ENCODE data around the gene KRTAP4-11. TPM values are rescaled to one million over a fixed set of nuclear protein-coding genes. Genes with fewer than 3 reads are reported as not detected.
"Not testable (repeated sequence)": the region's sequence is repeated elsewhere in the genome, so short reads cannot be mapped to it uniquely, and the experiment has no call there.

The KRTAP4-11 gene
- total RNA-seq, 1 donor from 2014 or later = not detected

- Histone ChIP-seq H3K27ac (ENCODE audit: low read depth, low read length) (no peak overlapping the region), H3K9me3 (ENCODE audit: control insufficient read depth in 3 of 3, low read length in 3 of 3) (no peaks in the 10 kb centered on the region), H3K4me1 (ENCODE audit: control insufficient read depth in 3 of 3, insufficient read depth in 3 of 3, low read length in 3 of 3) (no peaks in the 10 kb centered on the region), H3K27me3 (ENCODE audit: control insufficient read depth in 3 of 3, insufficient read depth in 3 of 3, low read length in 3 of 3) (peaks cover 0 to 2% (median 0%) of the 10 kb centered on the region in 3 donors), H3K9ac (ENCODE audit: low read depth in 1 of 3, low read length in 3 of 3) (no peak overlapping the region), H3K4me3 (ENCODE audit: low read length in 3 of 3) (no peak overlapping the region), H3K36me3 (ENCODE audit: control insufficient read depth in 3 of 3, insufficient read depth in 3 of 3, low read length in 3 of 3) (no peaks in the 10 kb centered on the region)
Measured at GRCh38 chr17:41126412-41126811, 8.2 kb upstream of the KRTAP4-11 start.

GRCh38 chr17:41125064-41125463 lies 6.9 kb upstream of the KRTAP4-11 start:
- H3K9me3 ChIP-seq (ENCODE audit: control insufficient read depth in 3 of 3, low read length in 3 of 3) = no peaks in the 10 kb centered on the region
- no peak overlapping the region for H3K4me3 ChIP-seq (ENCODE audit: low read length in 3 of 3)
- H3K27me3 ChIP-seq (ENCODE audit: control insufficient read depth in 3 of 3, insufficient read depth in 3 of 3, low read length in 3 of 3) = peaks cover 0 to 5% (median 0%) of the 10 kb centered on the region in 3 donors
- H3K9ac ChIP-seq (ENCODE audit: low read depth in 1 of 3, low read length in 3 of 3) = no peak overlapping the region
- no peaks in the 10 kb centered on the region for H3K4me1 ChIP-seq (ENCODE audit: control insufficient read depth in 3 of 3, insufficient read depth in 3 of 3, low read length in 3 of 3)
- H3K36me3 ChIP-seq (ENCODE audit: control insufficient read depth in 3 of 3, insufficient read depth in 3 of 3, low read length in 3 of 3) = no peaks in the 10 kb centered on the region
- H3K27ac ChIP-seq (ENCODE audit: low read depth, low read length) = no peak overlapping the region

- H3K27ac ChIP-seq (ENCODE audit: low read depth, low read length); H3K9ac ChIP-seq (ENCODE audit: low read depth in 1 of 3, low read length in 3 of 3); H3K4me1 ChIP-seq (ENCODE audit: control insufficient read depth in 3 of 3, insufficient read depth in 3 of 3, low read length in 3 of 3); H3K36me3 ChIP-seq (ENCODE audit: control insufficient read depth in 3 of 3, insufficient read depth in 3 of 3, low read length in 3 of 3); H3K27me3 ChIP-seq (ENCODE audit: control insufficient read depth in 3 of 3, insufficient read depth in 3 of 3, low read length in 3 of 3); H3K9me3 ChIP-seq (ENCODE audit: control insufficient read depth in 3 of 3, low read length in 3 of 3); H3K4me3 ChIP-seq (ENCODE audit: low read length in 3 of 3): not testable (repeated sequence)
Measured at GRCh38 chr17:41123991-41124371, 5.8 kb upstream of the KRTAP4-11 start, which contains the start of gene KRTAP4-12. Gene KRTAP4-12, minus strand, starts transcription at chr17:41124182. Its CDS starts 60 bp downstream, at chr17:41124122.

GRCh38 chr17:41123292-41123990 lies 5.3 kb upstream of the KRTAP4-11 start:
- not testable (repeated sequence) for H3K27me3 ChIP-seq (ENCODE audit: control insufficient read depth in 3 of 3, insufficient read depth in 3 of 3, low read length in 3 of 3)

GRCh38 chr17:41121742-41122141 lies 3.6 kb upstream of the KRTAP4-11 start:
- Histone ChIP-seq H3K27me3 (ENCODE audit: control insufficient read depth in 3 of 3, insufficient read depth in 3 of 3, low read length in 3 of 3) (peaks cover 0 to 7% (median 0%) of the 10 kb centered on the region in 3 donors), H3K4me3 (ENCODE audit: low read length in 3 of 3) (no peak overlapping the region), H3K9ac (ENCODE audit: low read depth in 1 of 3, low read length in 3 of 3) (no peak overlapping the region), H3K4me1 (ENCODE audit: control insufficient read depth in 3 of 3, insufficient read depth in 3 of 3, low read length in 3 of 3) (no peaks in the 10 kb centered on the region), H3K9me3 (ENCODE audit: control insufficient read depth in 3 of 3, low read length in 3 of 3) (no peaks in the 10 kb centered on the region), H3K36me3 (ENCODE audit: control insufficient read depth in 3 of 3, insufficient read depth in 3 of 3, low read length in 3 of 3) (no peaks in the 10 kb centered on the region), H3K27ac (ENCODE audit: low read depth, low read length) (no peak overlapping the region)

More at GRCh38 chr17:41123292-41123990, 5.3 kb upstream of the KRTAP4-11 start:
- H3K9me3 ChIP-seq (ENCODE audit: control insufficient read depth in 3 of 3, low read length in 3 of 3); H3K4me3 ChIP-seq (ENCODE audit: low read length in 3 of 3); H3K4me1 ChIP-seq (ENCODE audit: control insufficient read depth in 3 of 3, insufficient read depth in 3 of 3, low read length in 3 of 3); H3K9ac ChIP-seq (ENCODE audit: low read depth in 1 of 3, low read length in 3 of 3); H3K36me3 ChIP-seq (ENCODE audit: control insufficient read depth in 3 of 3, insufficient read depth in 3 of 3, low read length in 3 of 3); H3K27ac ChIP-seq (ENCODE audit: low read depth, low read length): not testable (repeated sequence)

GRCh38 chr17:41119696-41120690 lies 1.8 kb upstream of the KRTAP4-11 start:
- not testable (repeated sequence) for H3K27me3 ChIP-seq (ENCODE audit: control insufficient read depth in 3 of 3, insufficient read depth in 3 of 3, low read length in 3 of 3); H3K9ac ChIP-seq (ENCODE audit: low read depth in 1 of 3, low read length in 3 of 3)

GRCh38 chr17:41118721-41119120 lies 548 bp upstream of the KRTAP4-11 start:
- Histone ChIP-seq H3K27me3 (ENCODE audit: control insufficient read depth in 3 of 3, insufficient read depth in 3 of 3, low read length in 3 of 3) (peaks cover 0 to 7% (median 0%) of the 10 kb centered on the region in 3 donors), H3K9ac (ENCODE audit: low read depth in 1 of 3, low read length in 3 of 3) (no peak overlapping the region), H3K36me3 (ENCODE audit: control insufficient read depth in 3 of 3, insufficient read depth in 3 of 3, low read length in 3 of 3) (no peaks in the 10 kb centered on the region), H3K9me3 (ENCODE audit: control insufficient read depth in 3 of 3, low read length in 3 of 3) (no peaks in the 10 kb centered on the region), H3K4me3 (ENCODE audit: low read length in 3 of 3) (no peak overlapping the region), H3K4me1 (ENCODE audit: control insufficient read depth in 3 of 3, insufficient read depth in 3 of 3, low read length in 3 of 3) (no peaks in the 10 kb centered on the region), H3K27ac (ENCODE audit: low read depth, low read length) (no peak overlapping the region)

More at GRCh38 chr17:41119696-41120690, 1.8 kb upstream of the KRTAP4-11 start:
- H3K4me1 ChIP-seq (ENCODE audit: control insufficient read depth in 3 of 3, insufficient read depth in 3 of 3, low read length in 3 of 3); H3K27ac ChIP-seq (ENCODE audit: low read depth, low read length); H3K9me3 ChIP-seq (ENCODE audit: control insufficient read depth in 3 of 3, low read length in 3 of 3); H3K4me3 ChIP-seq (ENCODE audit: low read length in 3 of 3); H3K36me3 ChIP-seq (ENCODE audit: control insufficient read depth in 3 of 3, insufficient read depth in 3 of 3, low read length in 3 of 3): not testable (repeated sequence)

GRCh38 chr17:41116297-41116696 lies 1.9 kb downstream of the KRTAP4-11 start:
- Histone ChIP-seq H3K9me3 (ENCODE audit: control insufficient read depth in 3 of 3, low read length in 3 of 3) (no peaks in the 10 kb centered on the region), H3K27ac (ENCODE audit: low read depth, low read length) (no peak overlapping the region), H3K27me3 (ENCODE audit: control insufficient read depth in 3 of 3, insufficient read depth in 3 of 3, low read length in 3 of 3) (peaks cover 0 to 5% (median 0%) of the 10 kb centered on the region in 3 donors), H3K9ac (ENCODE audit: low read depth in 1 of 3, low read length in 3 of 3) (no peak overlapping the region), H3K4me3 (ENCODE audit: low read length in 3 of 3) (no peak overlapping the region), H3K4me1 (ENCODE audit: control insufficient read depth in 3 of 3, insufficient read depth in 3 of 3, low read length in 3 of 3) (no peaks in the 10 kb centered on the region), H3K36me3 (ENCODE audit: control insufficient read depth in 3 of 3, insufficient read depth in 3 of 3, low read length in 3 of 3) (no peaks in the 10 kb centered on the region)

- Histone ChIP-seq H3K9me3 (ENCODE audit: control insufficient read depth in 3 of 3, low read length in 3 of 3) (no peaks in the 10 kb centered on the region), H3K9ac (ENCODE audit: low read depth in 1 of 3, low read length in 3 of 3) (no peak overlapping the region)
Measured at GRCh38 chr17:41111151-41111885, 6.9 kb downstream of the KRTAP4-11 start.

More at GRCh38 chr17:41111151-41111885, 6.9 kb downstream of the KRTAP4-11 start:
- H3K4me3 ChIP-seq (ENCODE audit: low read length in 3 of 3) = no peak overlapping the region
- H3K27me3 ChIP-seq (ENCODE audit: control insufficient read depth in 3 of 3, insufficient read depth in 3 of 3, low read length in 3 of 3) = no peaks in the 10 kb centered on the region
- no peaks in the 10 kb centered on the region for H3K36me3 ChIP-seq (ENCODE audit: control insufficient read depth in 3 of 3, insufficient read depth in 3 of 3, low read length in 3 of 3)
- H3K27ac ChIP-seq (ENCODE audit: low read depth, low read length) = no peak overlapping the region
- no peaks in the 10 kb centered on the region for H3K4me1 ChIP-seq (ENCODE audit: control insufficient read depth in 3 of 3, insufficient read depth in 3 of 3, low read length in 3 of 3)

Data from skeletal muscle tissue (tissue), 4 donors.